Measurements from ENCODE around the gene MAGIX. TPM values are rescaled to one million over a fixed set of nuclear protein-coding genes. Genes with fewer than 3 reads are reported as not detected.

Gene MAGIX
- total RNA-seq, 4 donors from 2014 or later = 0.77 to 12.4 (median 5.2) TPM

DNA sequence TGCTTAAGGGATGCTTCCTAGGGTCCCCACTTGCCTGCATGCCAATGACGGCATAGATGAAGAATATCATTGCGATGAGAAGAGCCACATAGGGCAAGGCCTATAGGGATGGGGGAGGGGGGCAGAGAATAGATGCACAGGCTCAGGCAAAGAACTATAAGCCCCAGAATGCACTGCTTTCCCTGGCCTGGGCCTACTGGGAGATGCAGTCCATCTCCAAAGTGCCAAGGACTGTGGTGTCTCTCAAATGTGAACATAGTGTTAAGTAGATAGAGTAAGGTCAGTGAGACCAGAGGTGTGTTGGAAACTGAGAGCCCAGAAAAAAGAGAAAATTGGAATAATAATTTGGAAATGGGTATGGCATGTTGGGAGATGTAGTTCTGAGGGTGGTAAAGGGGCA lies 49.7 kb downstream of the MAGIX start:
- TF ChIP-seq, protein P1, sequence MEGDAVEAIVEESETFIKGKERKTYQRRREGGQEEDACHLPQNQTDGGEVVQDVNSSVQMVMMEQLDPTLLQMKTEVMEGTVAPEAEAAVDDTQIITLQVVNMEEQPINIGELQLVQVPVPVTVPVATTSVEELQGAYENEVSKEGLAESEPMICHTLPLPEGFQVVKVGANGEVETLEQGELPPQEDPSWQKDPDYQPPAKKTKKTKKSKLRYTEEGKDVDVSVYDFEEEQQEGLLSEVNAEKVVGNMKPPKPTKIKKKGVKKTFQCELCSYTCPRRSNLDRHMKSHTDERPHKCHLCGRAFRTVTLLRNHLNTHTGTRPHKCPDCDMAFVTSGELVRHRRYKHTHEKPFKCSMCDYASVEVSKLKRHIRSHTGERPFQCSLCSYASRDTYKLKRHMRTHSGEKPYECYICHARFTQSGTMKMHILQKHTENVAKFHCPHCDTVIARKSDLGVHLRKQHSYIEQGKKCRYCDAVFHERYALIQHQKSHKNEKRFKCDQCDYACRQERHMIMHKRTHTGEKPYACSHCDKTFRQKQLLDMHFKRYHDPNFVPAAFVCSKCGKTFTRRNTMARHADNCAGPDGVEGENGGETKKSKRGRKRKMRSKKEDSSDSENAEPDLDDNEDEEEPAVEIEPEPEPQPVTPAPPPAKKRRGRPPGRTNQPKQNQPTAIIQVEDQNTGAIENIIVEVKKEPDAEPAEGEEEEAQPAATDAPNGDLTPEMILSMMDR (IDR thresholded peaks at IDR 0.05) = no peak
- TF ChIP-seq POLR2A (IDR thresholded peaks at IDR 0.05) = no peak
- no peak for DNase-seq
- H3K4me3 ChIP-seq = no peak overlapping the region
- H3K36me3 ChIP-seq = no peaks in the 10 kb centered on the region
- no peaks in the 10 kb centered on the region for H3K4me1 ChIP-seq
- H3K9me3 ChIP-seq = no peaks in the 10 kb centered on the region
- H3K27ac ChIP-seq = no peak overlapping the region
- intact Hi-C loops (cut with DNase I; ENCODE audit: low total_unique reads) = no loop called here
- H3K27me3 ChIP-seq = no peaks in the 10 kb centered on the region

DNA sequence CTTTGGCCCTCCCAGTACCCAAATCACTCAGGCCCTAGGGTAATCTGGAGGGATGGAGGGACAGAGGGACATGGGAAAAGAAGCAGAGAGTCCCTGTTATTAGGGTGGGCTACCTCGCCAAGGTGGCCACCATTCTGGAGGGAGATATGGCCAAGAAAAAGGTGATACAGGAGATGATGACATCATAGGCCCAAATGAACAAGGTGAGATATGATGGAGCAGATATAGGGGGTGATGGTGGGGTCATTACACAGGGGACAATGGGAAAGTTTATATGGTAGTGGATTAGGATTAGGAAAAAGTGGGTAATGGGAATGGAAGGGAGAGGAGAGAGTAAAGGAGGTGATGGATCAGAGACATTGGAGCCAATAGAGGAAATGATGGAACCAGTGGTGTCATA lies 50.3 kb downstream of the MAGIX start:
- H3K36me3 ChIP-seq = no peaks in the 10 kb centered on the region
- no peak overlapping the region for H3K4me3 ChIP-seq
- no peak overlapping the region for H3K27ac ChIP-seq
- H3K9me3 ChIP-seq = no peaks in the 10 kb centered on the region
- intact Hi-C loops (cut with DNase I; ENCODE audit: low total_unique reads) = no loop called here
- no peak for DNase-seq
- H3K4me1 ChIP-seq = no peaks in the 10 kb centered on the region
- TF ChIP-seq POLR2A (IDR thresholded peaks at IDR 0.05) = no peak
- TF ChIP-seq, protein P1 (IDR thresholded peaks at IDR 0.05) = no peak
- no peaks in the 10 kb centered on the region for H3K27me3 ChIP-seq

DNA sequence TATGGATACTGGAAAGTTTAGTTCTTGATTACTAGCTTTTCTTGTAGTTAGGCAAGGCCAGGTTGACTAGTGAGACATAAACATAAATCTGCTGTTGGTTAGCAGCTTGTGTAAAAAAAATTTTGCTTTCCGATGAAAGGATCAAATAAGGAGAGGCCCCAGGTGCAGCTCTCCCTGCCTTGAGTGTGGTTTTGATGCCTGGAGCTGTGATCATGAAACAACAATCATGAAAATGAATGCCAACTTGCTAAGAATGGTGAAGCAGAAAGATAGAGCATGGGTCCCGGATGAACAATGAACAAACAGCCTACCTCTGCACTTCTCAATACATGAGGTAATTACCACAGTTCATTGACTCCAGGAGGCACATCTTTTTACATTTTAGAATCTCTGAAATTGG lies 51.9 kb downstream of the MAGIX start:
- intact Hi-C loops (cut with DNase I; ENCODE audit: low total_unique reads) = no loop called here
- no peaks in the 10 kb centered on the region for H3K9me3 ChIP-seq
- H3K27ac ChIP-seq = no peak overlapping the region
- no peaks in the 10 kb centered on the region for H3K36me3 ChIP-seq
- no peak for TF ChIP-seq POLR2A (IDR thresholded peaks at IDR 0.05)
- TF ChIP-seq, protein P1 (IDR thresholded peaks at IDR 0.05) = no peak
- no peak for DNase-seq
- H3K4me3 ChIP-seq = no peak overlapping the region
- no peaks in the 10 kb centered on the region for H3K27me3 ChIP-seq
- H3K4me1 ChIP-seq = no peaks in the 10 kb centered on the region

DNA sequence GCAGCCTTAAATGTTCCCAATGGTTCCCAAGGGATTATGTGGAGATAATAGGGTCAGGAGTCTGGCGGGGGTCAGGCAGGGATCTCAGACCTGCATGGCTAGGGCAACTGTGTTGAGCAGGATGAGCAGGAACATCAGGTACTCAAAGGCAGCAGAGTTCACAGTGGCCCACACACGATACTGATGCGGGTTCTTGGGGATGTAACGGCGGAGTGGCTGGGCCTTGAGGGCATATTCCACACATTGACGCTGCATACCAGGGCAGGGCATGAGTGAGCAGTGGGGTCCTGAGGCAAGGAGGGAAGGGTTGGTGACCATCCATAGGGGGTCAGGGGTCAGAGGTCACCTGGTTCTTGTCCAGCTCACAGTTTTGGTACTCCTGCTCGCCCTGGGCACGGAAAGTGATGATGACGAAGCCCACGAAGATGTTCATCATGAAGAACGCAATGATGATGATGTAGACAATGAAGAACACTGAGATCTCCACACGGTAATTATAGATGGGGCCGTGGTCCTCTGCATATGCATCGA lies 52.5 kb downstream of the MAGIX start:
- no peaks in the 10 kb centered on the region for H3K36me3 ChIP-seq
- H3K9me3 ChIP-seq = no peaks in the 10 kb centered on the region
- DNase-seq = no peak
- TF ChIP-seq, protein P1 (IDR thresholded peaks at IDR 0.05) = no peak
- TF ChIP-seq POLR2A (IDR thresholded peaks at IDR 0.05) = no peak
- no peak overlapping the region for H3K4me3 ChIP-seq
- H3K27me3 ChIP-seq = no peaks in the 10 kb centered on the region
- no peak overlapping the region for H3K27ac ChIP-seq
- H3K4me1 ChIP-seq = no peaks in the 10 kb centered on the region
- intact Hi-C loops (cut with DNase I; ENCODE audit: low total_unique reads) = no loop called here

Small RNA genes lying within 50 kb of the gene (small RNA-seq; reads per million reads assigned to genes)
- gene RN7SL262P = not detected

Other genes starting within 250 kb of the MAGIX start
- 10 to 100 TPM in 1 of 4 donors, 1 to 10 TPM in 2, not detected in 1; 4.8 to 16.8 (median 9.1) TPM for gene PIM2, start 243.7 kb upstream of the MAGIX start, total RNA-seq
- 10 to 100 TPM in 3 of 4 donors, 1 to 10 TPM in 1; 8.5 to 58.7 (median 21.8) TPM for gene OTUD5, start 205.2 kb upstream of the MAGIX start, total RNA-seq
- gene KCND1, start 190.9 kb upstream of the MAGIX start, total RNA-seq = 1 to 10 TPM in 2 of 4 donors, under 1 TPM in 1, not detected in 1; 0.29 to 4.6 (median 3.2) TPM
- 10 to 100 TPM; 15.4 to 57.6 (median 22.0) TPM for gene GRIPAP1, start 160.5 kb upstream of the MAGIX start, total RNA-seq
- gene TFE3, start 119.4 kb upstream of the MAGIX start, total RNA-seq = 10 to 100 TPM; 16.7 to 75.0 (median 38.7) TPM
- gene CCDC120, start 103.8 kb upstream of the MAGIX start, total RNA-seq = 10 to 100 TPM in 1 of 4 donors, 1 to 10 TPM in 3; 2.0 to 12.0 (median 4.2) TPM
- 10 to 100 TPM in 2 of 4 donors, 1 to 10 TPM in 1, under 1 TPM in 1; 0.77 to 45.2 (median 23.8) TPM for gene PRAF2, start 88.8 kb upstream of the MAGIX start, total RNA-seq
- gene WDR45, start 82.9 kb upstream of the MAGIX start, total RNA-seq = 10 to 100 TPM; 37.6 to 96.5 (median 58.7) TPM
- 10 to 100 TPM in 2 of 4 donors, 1 to 10 TPM in 2; 5.6 to 22.0 (median 12.8) TPM for gene GPKOW, start 39.0 kb upstream of the MAGIX start, total RNA-seq
- gene PLP2, start 9.1 kb downstream of the MAGIX start, total RNA-seq = 100 to 1,000 TPM in 1 of 4 donors, 10 to 100 TPM in 1, 1 to 10 TPM in 2; 2.6 to 171 (median 23.3) TPM
- 10 to 100 TPM; 14.2 to 17.6 (median 15.8) TPM for gene PRICKLE3, start 23.6 kb downstream of the MAGIX start, total RNA-seq
- gene SYP, start 37.4 kb downstream of the MAGIX start, total RNA-seq = 1 to 10 TPM in 3 of 4 donors, not detected in 1; 2.0 to 4.4 (median 3.0) TPM
- gene CACNA1F, start 70.6 kb downstream of the MAGIX start, total RNA-seq = under 1 TPM in 2 of 4 donors, not detected in 2; 0.07 to 0.98 TPM
- gene CCDC22, start 72.7 kb downstream of the MAGIX start, total RNA-seq = 10 to 100 TPM in 2 of 4 donors, 1 to 10 TPM in 2; 1.0 to 15.3 (median 10.6) TPM
- not detected for gene FOXP3, start 102.0 kb downstream of the MAGIX start, total RNA-seq
- 10 to 100 TPM in 1 of 4 donors, 1 to 10 TPM in 3; 3.3 to 16.5 (median 8.0) TPM for gene PPP1R3F, start 107.0 kb downstream of the MAGIX start, total RNA-seq
- gene GAGE10, start 140.9 kb downstream of the MAGIX start, total RNA-seq = not detected
- gene GAGE12J, start 159.3 kb downstream of the MAGIX start, total RNA-seq = not detected
- gene GAGE13, start 168.8 kb downstream of the MAGIX start, total RNA-seq = not detected

Measured in uterus (tissue), 4 donors.